Hepatocyte (in vitro differentiated cells): ENCODE measurements around the gene ACOX3. TPM values are rescaled to one million over a fixed set of nuclear protein-coding genes. Genes with fewer than 3 reads are reported as not detected.

Experiments
- DNase-seq: peaks from one replicate; pipeline ENCODE4 v3.0.0-alpha.2; 2016; ENCODE audit warnings: low spot score
- H2AFZ ChIP-seq: fragments of 200-600 bp; sonication (generic); 2 replicates; pipeline ENCODE4 v1.6.0; 2016; ENCODE audit warnings: antibody characterized with exemption, mild to moderate bottlenecking
- H3K27ac ChIP-seq: fragments of 200-600 bp; sonication (generic); 2 replicates; pipeline ENCODE4 v1.5.1; 2016; ENCODE audit warnings: mild to moderate bottlenecking
- H3K27me3 ChIP-seq: fragments of 200-600 bp; sonication (generic); 2 replicates; pipeline ENCODE4 v1.6.1; 2016
- H3K36me3 ChIP-seq: fragments of 200-600 bp; sonication (generic); replicated peaks from 2 replicates; pipeline ENCODE4 v1.5.1; 2016; ENCODE audit warnings: low read depth; ENCODE audit not compliant: insufficient read depth
- H3K4me1 ChIP-seq: fragments of 200-600 bp; sonication (generic); 2 replicates; pipeline ENCODE4 v1.5.1; 2016; ENCODE audit warnings: mild to moderate bottlenecking, moderate library complexity; ENCODE audit not compliant: insufficient read depth
- H3K4me2 ChIP-seq: fragments of 200-600 bp; sonication (generic); 2 replicates; pipeline ENCODE4 v1.6.0; 2016
- H3K4me3 ChIP-seq: fragments of 200-600 bp; sonication (generic); 2 replicates; pipeline ENCODE4 v1.5.1; 2016; ENCODE audit warnings: mild to moderate bottlenecking
- H3K79me2 ChIP-seq: fragments of 200-600 bp; sonication (generic); 2 replicates; pipeline ENCODE4 v1.6.0; 2017; ENCODE audit warnings: mild to moderate bottlenecking
- H3K9me2 ChIP-seq: fragments of 200-600 bp; sonication (generic); replicated peaks from 2 replicates; pipeline ENCODE4 v1.6.0; 2017; ENCODE audit warnings: mild to moderate bottlenecking; ENCODE audit not compliant: insufficient read depth
- H3K9me3 ChIP-seq: fragments of 200-600 bp; sonication (generic); 2 replicates; pipeline ENCODE4 v1.5.1; 2016; ENCODE audit warnings: low read depth, mild to moderate bottlenecking
- H4K20me1 ChIP-seq: fragments of 200-600 bp; sonication (generic); 2 replicates; pipeline ENCODE4 v1.6.0; 2016; ENCODE audit warnings: mild to moderate bottlenecking; ENCODE audit not compliant: insufficient read depth, poor library complexity, severe bottlenecking
- EZH2 ChIP-seq: fragments of 200-600 bp; sonication (generic); IDR thresholded peaks from 2 replicates; pipeline ENCODE4 v1.6.1; 2016; ENCODE audit warnings: antibody characterized with exemption, mild to moderate bottlenecking, borderline replicate concordance
- EZH2phosphoT487 ChIP-seq: fragments of 200-600 bp; sonication (generic); IDR thresholded peaks from one replicate; pipeline ENCODE4 v1.6.1; 2018; ENCODE audit warnings: antibody characterized with exemption, mild to moderate bottlenecking, low read depth, moderate library complexity; ENCODE audit not compliant: unreplicated experiment, severe bottlenecking
- WGBS: methylation state at CpG from one replicate; pipeline ENCODE4 v1.1.6; 2016; ENCODE audit warnings: low lambda C conversion rate; ENCODE audit errors: missing lambda C conversion rate; 5-methylcytosine and 5-hydroxymethylcytosine counted together
- polyA plus RNA-seq: library from polyadenylated mRNA; unstranded; fragments of >200 nt; fragmentation: Nextera tagmentation; extraction: Ambion mirVana; gene quantifications from 2 replicates; pipeline ENCODE4 v1.2.1, GENCODE V29; 2016
- total RNA-seq: library from RNA; depleted of rRNA; stranded (reverse); fragments of >200 nt; gene quantifications from 2 replicates; pipeline ENCODE4 v1.2.3, GENCODE V29; 2014
- TF ChIP-seq, protein P1 (sequence below): fragments of 200-600 bp; sonication (generic); IDR thresholded peaks from 2 replicates; pipeline ENCODE4 v1.5.1; 2016; ENCODE audit warnings: antibody characterized with exemption, mild to moderate bottlenecking; ENCODE audit not compliant: poor library complexity

The ACOX3 gene
- total and polyA plus RNA-seq, 2 experiments from 2014 or later: 17.6 to 22.5 TPM

DNA sequence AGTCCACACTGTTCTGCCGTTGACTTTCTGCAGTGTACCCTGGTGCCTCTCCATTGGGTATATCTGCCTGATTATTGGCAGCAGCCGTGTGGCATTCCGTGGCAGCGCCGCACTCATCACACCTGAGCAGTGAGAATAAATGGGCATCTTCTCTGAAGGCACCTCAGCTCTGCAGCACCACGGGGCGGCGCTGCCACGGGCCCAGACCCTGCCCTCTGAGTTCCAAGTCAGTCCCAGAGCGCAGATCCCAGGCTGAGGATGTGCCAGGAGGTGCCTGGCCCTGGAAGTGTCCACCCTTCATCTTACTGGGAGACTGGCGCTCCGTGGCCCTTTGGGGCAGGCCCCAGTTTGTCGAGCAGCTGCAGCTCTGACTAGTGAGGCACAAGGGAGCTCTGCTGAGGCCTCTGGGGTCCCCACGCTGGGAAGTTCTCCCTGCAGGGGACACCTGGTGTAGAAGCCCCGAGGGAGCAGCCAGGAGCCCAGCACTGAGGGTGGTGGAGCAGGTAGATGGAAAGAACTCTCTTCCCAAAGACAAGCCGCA lies 36.6 kb upstream of the ACOX3 start:
- Histone ChIP-seq H3K4me1 (peaks cover 23% of the 10 kb centered on the region), H3K27me3 (no peaks in the 10 kb centered on the region), H3K4me3 (no peak overlapping the region), H3K27ac (no peak overlapping the region), H3K9me3 (no peaks in the 10 kb centered on the region), H2AFZ (no peak overlapping the region), H3K36me3 (no peaks in the 10 kb centered on the region), H3K9me2 (no peaks in the 10 kb centered on the region), H4K20me1 (no peaks in the 10 kb centered on the region), H3K4me2 (no peak overlapping the region), H3K79me2 (no peaks in the 10 kb centered on the region)
- WGBS: 90% methylated on average over 15 of the region's 16 CpGs
- no peak for TF ChIP-seq EZH2phosphoT487
- no peak for TF ChIP-seq EZH2
- TF ChIP-seq, protein P1, sequence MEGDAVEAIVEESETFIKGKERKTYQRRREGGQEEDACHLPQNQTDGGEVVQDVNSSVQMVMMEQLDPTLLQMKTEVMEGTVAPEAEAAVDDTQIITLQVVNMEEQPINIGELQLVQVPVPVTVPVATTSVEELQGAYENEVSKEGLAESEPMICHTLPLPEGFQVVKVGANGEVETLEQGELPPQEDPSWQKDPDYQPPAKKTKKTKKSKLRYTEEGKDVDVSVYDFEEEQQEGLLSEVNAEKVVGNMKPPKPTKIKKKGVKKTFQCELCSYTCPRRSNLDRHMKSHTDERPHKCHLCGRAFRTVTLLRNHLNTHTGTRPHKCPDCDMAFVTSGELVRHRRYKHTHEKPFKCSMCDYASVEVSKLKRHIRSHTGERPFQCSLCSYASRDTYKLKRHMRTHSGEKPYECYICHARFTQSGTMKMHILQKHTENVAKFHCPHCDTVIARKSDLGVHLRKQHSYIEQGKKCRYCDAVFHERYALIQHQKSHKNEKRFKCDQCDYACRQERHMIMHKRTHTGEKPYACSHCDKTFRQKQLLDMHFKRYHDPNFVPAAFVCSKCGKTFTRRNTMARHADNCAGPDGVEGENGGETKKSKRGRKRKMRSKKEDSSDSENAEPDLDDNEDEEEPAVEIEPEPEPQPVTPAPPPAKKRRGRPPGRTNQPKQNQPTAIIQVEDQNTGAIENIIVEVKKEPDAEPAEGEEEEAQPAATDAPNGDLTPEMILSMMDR: no peak
- no peak for DNase-seq

DNA sequence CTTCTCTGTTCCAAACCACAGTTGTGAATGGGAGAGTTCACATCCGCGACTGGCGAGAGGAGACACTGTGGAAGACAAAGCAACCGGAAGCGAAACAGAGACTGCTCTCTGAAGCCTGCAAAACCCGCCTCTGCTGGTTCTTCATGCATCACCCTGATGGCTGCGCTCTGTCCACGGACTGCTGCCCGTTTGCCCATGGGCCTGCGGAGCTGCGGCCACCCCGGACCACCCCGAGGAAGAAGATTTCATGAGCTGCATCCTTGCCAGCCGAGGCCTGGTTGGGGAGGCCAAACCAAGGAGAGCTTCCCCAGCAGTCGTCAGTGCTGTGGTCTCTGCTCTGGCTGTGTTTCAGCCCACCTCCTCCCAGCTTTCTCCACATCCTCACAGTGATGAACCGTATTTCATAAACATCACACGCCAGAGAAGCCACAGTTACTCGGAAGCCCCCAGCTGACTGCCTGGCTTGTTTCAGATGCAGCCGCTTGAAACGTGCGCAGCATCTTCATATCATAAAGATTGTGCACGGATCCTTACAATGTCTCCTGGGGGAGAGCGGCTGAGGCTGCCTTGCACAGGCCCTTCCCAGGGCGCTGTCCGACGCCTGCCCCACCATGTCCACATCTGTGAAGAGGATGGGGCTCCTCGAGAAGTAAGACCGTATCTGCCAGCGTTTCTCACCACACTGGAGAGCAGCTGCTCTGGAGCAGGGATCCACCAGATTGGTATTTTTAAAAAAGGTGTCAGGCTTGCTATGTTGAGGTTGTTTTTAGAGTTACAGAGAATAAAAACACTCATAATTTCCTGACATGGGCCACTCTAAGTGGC lies 35.4 kb upstream of the ACOX3 start:
- TF ChIP-seq EZH2phosphoT487 (no peak), EZH2 (no peak)
- TF ChIP-seq, protein P1: no peak
- Histone ChIP-seq H3K27ac (no peak overlapping the region), H3K4me2 (no peak overlapping the region), H2AFZ (no peak overlapping the region), H3K9me3 (no peaks in the 10 kb centered on the region), H3K9me2 (no peaks in the 10 kb centered on the region), H3K27me3 (no peaks in the 10 kb centered on the region), H3K79me2 (no peaks in the 10 kb centered on the region), H4K20me1 (no peaks in the 10 kb centered on the region), H3K4me1 (peaks cover 27% of the 10 kb centered on the region), H3K36me3 (no peaks in the 10 kb centered on the region), H3K4me3 (no peak overlapping the region)
- WGBS: 90% methylated on average over 29 of the region's 29 CpGs
- DNase-seq: no peak

DNA sequence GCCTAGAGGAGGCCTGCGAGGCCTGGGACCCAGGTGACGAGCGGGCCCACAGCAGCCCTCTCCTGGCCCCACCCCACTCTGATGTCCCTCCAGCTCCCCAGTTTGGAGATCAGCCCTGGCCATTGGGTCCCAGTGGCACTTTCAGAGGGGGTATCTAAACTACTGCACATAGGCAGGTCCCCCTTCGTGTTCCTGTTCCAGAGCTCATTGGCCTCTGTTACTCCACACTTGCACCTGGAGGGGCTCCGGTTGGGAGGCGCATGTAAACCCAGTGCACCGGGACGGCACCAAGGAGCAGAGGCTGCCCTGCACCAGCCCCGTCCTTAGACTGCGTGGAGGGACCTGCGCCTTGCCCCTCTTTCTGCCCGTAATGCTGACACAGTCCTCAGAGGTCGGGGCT lies 34.3 kb upstream of the ACOX3 start:
- no peaks in the 10 kb centered on the region for H3K9me2 ChIP-seq
- no peak overlapping the region for H2AFZ ChIP-seq
- H3K79me2 ChIP-seq: no peaks in the 10 kb centered on the region
- 91% methylated on average over 13 of the region's 13 CpGs for WGBS
- no peaks in the 10 kb centered on the region for H4K20me1 ChIP-seq
- H3K27ac ChIP-seq: no peak overlapping the region
- H3K27me3 ChIP-seq: no peaks in the 10 kb centered on the region
- TF ChIP-seq, protein P1: no peak
- no peak for TF ChIP-seq EZH2
- TF ChIP-seq EZH2phosphoT487: no peak
- no peak for DNase-seq
- no peak overlapping the region for H3K4me2 ChIP-seq
- no peaks in the 10 kb centered on the region for H3K9me3 ChIP-seq
- no peak overlapping the region for H3K4me3 ChIP-seq
- peaks cover 27% of the 10 kb centered on the region for H3K4me1 ChIP-seq
- H3K36me3 ChIP-seq: no peaks in the 10 kb centered on the region
